GM18907 (cell line): Measurements from ENCODE around the gene ZNF764.
"Not testable (repeated sequence)": the region's sequence is repeated elsewhere in the genome, so short reads cannot be mapped to it uniquely, and the experiment has no call there.

ENCODE experiments used
- ATAC-seq: cut with Tn5 transposase; IDR thresholded peaks from one replicate; pipeline ENCODE4 v1.9.1; 2021; ENCODE audit warnings: mild to moderate bottlenecking, moderate library complexity; ENCODE audit not compliant: unreplicated experiment

The ZNF764 gene

DNA sequence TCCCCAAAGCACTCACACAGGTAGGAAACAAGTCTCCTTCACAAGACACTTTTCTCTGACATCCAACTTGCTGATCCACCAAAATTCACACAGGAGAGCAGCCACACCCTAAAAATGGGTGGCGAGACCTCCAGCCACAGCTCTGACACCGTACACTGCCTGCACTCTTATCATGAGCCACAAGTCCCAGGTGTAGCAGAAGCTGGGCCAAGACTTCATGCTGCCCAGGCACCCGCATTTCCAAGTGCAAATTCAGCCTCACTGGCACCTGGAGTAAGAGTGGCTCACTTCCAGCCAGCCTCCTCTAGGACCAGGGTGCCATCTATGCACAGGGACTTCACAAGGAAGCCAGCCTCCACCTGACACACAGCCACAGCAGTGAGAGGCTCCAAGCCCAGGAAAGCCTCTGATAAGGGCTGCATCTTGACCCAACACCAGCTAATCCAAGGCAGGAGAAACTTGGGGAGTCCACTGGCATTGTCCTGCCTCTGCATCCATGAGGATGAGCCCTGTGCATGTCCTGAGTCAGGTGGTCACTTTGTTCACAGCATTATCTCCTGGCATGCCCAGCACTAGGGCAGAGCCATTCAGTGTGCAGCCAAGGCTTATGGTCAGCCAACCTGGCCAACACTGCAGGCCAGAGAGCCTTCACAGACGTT is 29.2 kb downstream of the ZNF764 start:
- ATAC-seq = no peak

DNA sequence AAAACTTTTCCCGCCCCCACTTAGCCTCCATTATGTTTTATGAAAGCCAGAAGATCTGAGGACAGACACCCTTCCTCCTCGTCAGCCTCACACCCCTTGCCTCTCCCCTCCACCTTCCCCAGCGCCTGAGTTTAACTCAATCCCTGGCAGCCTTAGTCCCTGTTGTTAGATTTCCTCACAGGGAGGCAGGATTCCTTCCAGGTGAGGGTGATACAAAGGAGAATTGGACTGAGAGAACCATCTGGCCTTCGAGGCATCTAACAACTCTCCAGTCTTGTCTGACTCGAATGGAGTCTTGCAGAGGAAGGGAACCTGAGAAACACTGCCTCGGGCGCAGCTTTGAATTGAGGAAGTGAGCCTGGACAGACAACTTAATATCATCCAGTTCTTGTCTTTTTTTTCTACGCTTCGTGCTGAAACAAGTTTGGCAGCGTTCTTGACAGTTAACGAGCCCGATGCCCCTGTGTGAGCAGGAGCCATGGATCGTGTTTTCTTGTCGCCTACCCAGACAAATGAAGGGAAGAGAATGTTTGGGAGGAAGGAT is 30.5 kb downstream of the ZNF764 start:
- ATAC-seq = no peak

- ATAC-seq = peak; percentile 75
Observed at GRCh38 chr16:30526823-30527634, 31.1 kb downstream of the ZNF764 start.

- peak; percentile 22 for ATAC-seq
Observed at GRCh38 chr16:30526137-30526822, 31.9 kb downstream of the ZNF764 start, which contains the start of gene ZNF768. ZNF768 (minus strand) TSS chr16:30526566; CDS start chr16:30526413, 153 bp downstream.

- no peak for ATAC-seq
Observed at GRCh38 chr16:30525844-30526136, 32.4 kb downstream of the ZNF764 start.

GRCh38 chr16:30524575-30525568 is 33.3 kb downstream of the ZNF764 start:
- no peak for ATAC-seq

DNA sequence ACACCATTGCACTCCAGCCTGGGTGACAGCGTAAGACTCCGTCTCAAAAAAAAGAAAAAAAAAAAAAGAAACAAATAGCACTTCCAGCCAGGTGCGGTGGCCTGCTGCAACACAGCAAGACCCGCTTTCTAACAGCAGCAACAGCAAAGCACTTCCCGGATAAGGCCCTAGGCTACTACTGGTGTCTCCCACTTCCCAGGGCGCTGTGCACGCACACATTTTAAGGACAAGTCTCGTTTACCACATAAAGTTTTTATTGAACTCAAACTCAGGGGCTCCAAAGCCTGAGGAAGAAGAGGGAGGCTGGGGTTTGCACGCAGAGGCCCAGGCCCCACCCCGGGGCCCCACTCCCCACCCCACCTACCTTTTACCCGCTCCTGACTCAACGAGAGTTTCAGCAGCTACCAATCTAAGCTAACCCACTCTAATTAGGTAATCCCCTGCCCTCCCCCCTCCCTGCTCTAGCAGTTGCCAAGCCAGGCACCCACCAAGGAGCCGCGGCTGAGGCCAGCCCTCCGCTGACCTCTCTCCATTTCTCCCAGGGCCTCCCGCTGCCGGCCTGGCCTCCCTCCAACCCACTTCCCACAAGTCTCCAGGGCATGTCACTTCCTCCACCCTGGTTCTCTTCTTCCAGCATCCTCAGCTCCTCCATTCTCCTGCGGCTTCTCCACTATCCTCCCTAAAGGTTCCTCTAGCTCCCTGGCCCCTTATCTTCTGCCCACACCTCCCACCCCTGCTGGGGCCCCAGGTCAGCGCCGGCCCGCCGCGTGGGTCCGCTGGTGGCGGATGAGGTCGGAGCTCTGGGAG is 34.2 kb downstream of the ZNF764 start:
- ATAC-seq = no peak

DNA sequence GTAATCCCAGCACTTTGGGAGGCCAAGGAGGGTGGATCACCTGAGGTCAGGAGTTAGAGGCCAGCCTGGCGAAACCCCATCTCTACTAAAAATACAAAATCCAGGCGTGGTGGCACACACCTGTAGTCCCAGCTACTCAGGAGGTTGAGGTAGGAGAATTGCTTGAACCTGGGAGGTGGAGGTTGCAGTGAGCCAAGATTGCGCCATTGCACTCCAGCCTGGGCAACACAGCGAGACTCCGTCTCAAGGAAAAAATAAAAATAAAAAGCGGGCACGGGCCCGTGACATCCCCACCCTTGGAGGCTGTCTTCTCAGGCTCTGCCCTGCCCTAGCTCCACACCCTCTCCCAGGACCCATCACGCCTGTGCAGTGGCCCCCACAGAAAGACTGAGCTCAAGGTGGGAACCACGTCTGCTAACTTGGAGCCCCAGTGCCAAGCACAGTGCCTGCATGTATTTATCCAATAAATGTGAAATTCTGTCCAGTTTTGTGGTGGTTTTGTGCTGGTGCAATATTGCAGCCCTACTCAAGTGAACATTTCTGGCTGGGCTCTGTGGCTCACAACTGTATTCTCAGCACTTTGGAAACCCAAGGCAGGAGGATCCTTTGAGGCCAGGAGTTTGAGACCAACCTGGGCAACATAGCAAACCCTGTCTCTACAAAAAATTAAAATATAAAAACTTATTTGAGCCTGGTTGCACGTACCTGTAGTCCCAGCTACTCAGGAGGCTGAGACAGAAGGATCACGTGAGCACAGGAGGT is 35.3 kb downstream of the ZNF764 start:
- ATAC-seq = not testable (repeated sequence)

DNA sequence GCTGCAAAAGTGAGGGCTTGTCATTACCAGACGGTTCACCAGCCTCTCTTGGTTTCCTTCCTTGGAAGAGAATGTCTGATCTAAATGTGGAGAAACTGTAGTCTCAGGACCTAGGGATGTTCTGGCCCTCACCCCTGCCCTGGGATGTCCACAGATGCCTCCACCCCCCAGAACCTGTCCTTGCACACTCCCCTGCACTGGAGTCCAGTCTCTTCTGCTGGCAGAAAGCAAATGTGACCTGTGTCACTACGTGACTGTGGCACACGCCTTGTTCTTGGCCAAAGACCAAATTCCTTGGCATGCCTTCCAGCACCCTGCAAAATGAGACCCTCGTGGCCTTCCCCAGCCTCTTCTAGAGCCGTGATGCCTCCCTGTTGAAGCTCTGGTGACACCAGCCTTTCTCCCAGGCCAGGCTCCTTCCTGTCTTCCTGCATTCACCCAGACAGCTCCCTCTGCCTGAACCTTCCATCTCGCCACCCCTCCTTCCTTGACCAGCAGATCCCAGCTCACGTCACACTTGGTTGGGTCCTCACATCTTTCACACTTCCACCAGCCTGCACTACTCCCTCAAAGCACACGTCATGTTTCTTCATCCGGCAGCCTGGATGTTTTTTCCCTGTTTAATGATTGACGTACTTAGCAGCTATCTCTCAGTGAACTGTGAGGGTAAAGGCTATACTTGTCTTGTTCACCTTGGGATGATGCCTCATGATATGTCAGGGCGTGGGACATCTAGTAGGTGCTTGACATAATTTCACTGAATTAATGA is 36.1 kb downstream of the ZNF764 start:
- no peak for ATAC-seq

DNA sequence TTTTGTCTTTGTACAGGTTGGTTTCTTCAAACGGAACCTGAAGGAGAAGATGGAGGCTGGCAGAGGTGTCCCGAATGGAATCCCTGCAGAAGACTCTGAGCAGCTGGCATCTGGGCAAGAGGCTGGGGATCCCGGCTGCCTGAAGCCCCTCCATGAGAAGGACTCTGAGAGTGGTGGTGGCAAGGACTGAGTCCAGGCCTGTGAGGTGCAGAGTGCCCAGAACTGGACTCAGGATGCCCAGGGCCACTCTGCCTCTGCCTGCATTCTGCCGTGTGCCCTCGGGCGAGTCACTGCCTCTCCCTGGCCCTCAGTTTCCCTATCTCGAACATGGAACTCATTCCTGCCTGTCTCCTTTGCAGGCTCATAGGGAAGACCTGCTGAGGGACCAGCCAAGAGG is 36.7 kb downstream of the ZNF764 start:
- no peak for ATAC-seq

- ATAC-seq = no peak
Observed at GRCh38 chr16:30519120-30520049, 38.8 kb downstream of the ZNF764 start.

- no peak for ATAC-seq
Observed at GRCh38 chr16:30518552-30518951, 39.6 kb downstream of the ZNF764 start.

GRCh38 chr16:30515275-30515674 is 42.9 kb downstream of the ZNF764 start:
- no peak for ATAC-seq

DNA sequence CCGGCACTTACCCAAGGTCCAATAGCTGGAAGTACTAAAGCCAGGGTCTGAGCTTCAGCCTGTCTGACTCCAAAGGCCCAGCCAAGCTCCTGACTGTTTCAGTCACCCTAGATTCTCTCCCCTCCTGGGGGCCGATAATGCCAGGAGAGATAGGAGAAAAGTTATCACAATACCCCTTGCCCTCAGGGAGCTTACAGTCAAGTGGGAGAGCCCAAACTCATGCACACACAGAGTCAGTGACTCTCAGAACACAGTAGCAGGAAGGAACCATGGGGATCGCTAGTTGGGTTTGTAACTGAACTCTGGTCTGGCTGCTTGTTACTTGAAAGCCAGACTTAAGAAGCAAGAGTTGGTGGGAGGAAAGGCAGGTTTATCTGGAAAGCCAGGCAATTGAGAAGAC is 46.7 kb downstream of the ZNF764 start:
- ATAC-seq = no peak

GRCh38 chr16:30510376-30510938 is 47.7 kb downstream of the ZNF764 start:
- ATAC-seq = no peak

DNA sequence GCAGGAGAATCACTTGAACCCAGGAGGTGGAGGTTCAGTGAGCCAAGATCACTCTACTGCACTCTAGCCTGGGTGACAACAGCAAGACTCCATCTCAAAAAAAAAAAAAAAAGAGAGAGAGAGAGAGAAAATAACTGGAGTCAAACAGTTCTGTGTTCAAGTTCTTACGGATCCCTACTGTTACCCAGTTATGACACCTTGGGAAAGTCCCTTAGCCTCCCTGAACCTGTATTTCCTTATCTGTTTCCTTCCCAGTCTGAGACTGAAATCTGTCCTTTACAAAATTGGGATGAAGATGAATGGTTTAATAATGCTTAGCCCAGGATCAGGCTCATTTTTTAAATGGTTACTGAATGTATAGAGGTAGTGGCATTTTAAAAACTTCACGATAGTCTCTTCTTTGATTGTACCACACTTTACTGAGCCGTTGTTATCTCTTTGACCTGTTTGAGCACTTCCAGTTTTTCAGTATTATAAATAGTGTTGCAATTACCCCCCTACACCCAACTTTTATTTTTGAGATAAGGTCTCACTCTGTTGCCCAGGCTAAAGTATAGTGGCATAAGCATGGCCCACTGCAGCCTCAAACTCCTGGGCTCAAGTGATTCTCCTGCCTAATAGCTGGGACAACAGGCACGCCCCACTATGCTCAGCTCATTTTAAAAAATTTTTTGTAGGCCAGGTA is 49.0 kb downstream of the ZNF764 start:
- ATAC-seq = no peak
